Lung (tissue), 12 donors: Measurements from ENCODE around the gene ZNF98. TPM values are rescaled to one million over a fixed set of nuclear protein-coding genes. Genes with fewer than 3 reads are reported as not detected.

Experiments used
- ATAC-seq: fragments of 200-7000 bp; cut with Tn5 transposase; one replicate; pipeline ENCODE4 v1.9.1; 2020; ENCODE audit warnings: moderate number of reproducible peaks; ENCODE audit not compliant: insufficient read depth, low FRiP score
- DNase-seq, 3 donors: peaks; one replicate each; pipeline ENCODE4 v3.0.0-alpha.2; 2013 to 2017
- H3K27ac ChIP-seq, 2 donors: one replicate each; pipeline ENCODE4 v1.5.1; 2013; ENCODE audit warnings: mild to moderate bottlenecking in 2 of 2, moderate library complexity in 2 of 2, control low read depth in 1 of 2, inconsistent platforms in 1 of 2, low read depth in 1 of 2, low read length in 1 of 2
- H3K27me3 ChIP-seq, 3 donors: one replicate each; pipeline ENCODE4 v1.5.1; 2013; ENCODE audit warnings: low read length in 2 of 3; ENCODE audit not compliant: control insufficient read depth in 3 of 3, insufficient read depth in 3 of 3
- H3K36me3 ChIP-seq, 4 donors: one replicate each; pipeline ENCODE4 v1.5.1; 2013; ENCODE audit warnings: low read length in 4 of 4, mild to moderate bottlenecking in 1 of 4, moderate library complexity in 1 of 4; ENCODE audit not compliant: control insufficient read depth in 4 of 4, insufficient read depth in 4 of 4
- H3K4me1 ChIP-seq, 5 donors: one replicate each; pipeline ENCODE4 v1.5.1; 2013; ENCODE audit warnings: low read length in 5 of 5, mild to moderate bottlenecking in 2 of 5, moderate library complexity in 1 of 5; ENCODE audit not compliant: control insufficient read depth in 5 of 5, insufficient read depth in 5 of 5
- H3K4me3 ChIP-seq: one replicate; pipeline ENCODE4 v1.5.1; 2013; ENCODE audit warnings: mild to moderate bottlenecking, control low read depth, moderate library complexity
- H3K9ac ChIP-seq, 2 donors: one replicate each; pipeline ENCODE4 v1.5.1; 2013; ENCODE audit warnings: low read length in 2 of 2, control low read depth in 1 of 2; ENCODE audit not compliant: insufficient read depth in 1 of 2
- H3K9me3 ChIP-seq, 4 donors: one replicate each; pipeline ENCODE4 v1.5.1; 2013; ENCODE audit warnings: low read length in 3 of 4, mild to moderate bottlenecking in 1 of 4, moderate library complexity in 1 of 4; ENCODE audit not compliant: control insufficient read depth in 4 of 4, insufficient read depth in 3 of 4
- WGBS, 2 donors: extraction: QIAGEN DNeasy Blood & Tissue Kit; methylation state at CpG; one replicate each; pipeline ENCODE4 v1.1.7; 2013; 5-methylcytosine and 5-hydroxymethylcytosine counted together
- polyA plus RNA-seq, 2 donors: library from polyadenylated mRNA; stranded (reverse); fragments of 200-250 nt; gene quantifications; one replicate each; pipeline ENCODE4 v1.2.1, GENCODE V29; 2013
- total RNA-seq, 2 donors: library from RNA; depleted of rRNA in 1 of 2; stranded (reverse); fragments of >200 nt in 1 of 2; gene quantifications; one replicate each; pipeline ENCODE4 v1.2.1, GENCODE V29; 2014 to 2021
- TF ChIP-seq, protein P1 (sequence below): IDR thresholded peaks from 2 replicates; pipeline ENCODE4 v1.5.1; 2012; ENCODE audit warnings: mild to moderate bottlenecking; ENCODE audit errors: control extremely low read depth, extremely low read depth
- donor health status: control.
- donor health status: control.
- donor health status: Bipolar disorder and iron deficiency.
- donor health status: healthy.
- donor health status: DM: yes; HTN: yes; CAD: no.

ZNF98 gene
- total and polyA plus RNA-seq, 4 donors = 0.23 to 4.3 (median 0.61) TPM; not detected in 1

DNA sequence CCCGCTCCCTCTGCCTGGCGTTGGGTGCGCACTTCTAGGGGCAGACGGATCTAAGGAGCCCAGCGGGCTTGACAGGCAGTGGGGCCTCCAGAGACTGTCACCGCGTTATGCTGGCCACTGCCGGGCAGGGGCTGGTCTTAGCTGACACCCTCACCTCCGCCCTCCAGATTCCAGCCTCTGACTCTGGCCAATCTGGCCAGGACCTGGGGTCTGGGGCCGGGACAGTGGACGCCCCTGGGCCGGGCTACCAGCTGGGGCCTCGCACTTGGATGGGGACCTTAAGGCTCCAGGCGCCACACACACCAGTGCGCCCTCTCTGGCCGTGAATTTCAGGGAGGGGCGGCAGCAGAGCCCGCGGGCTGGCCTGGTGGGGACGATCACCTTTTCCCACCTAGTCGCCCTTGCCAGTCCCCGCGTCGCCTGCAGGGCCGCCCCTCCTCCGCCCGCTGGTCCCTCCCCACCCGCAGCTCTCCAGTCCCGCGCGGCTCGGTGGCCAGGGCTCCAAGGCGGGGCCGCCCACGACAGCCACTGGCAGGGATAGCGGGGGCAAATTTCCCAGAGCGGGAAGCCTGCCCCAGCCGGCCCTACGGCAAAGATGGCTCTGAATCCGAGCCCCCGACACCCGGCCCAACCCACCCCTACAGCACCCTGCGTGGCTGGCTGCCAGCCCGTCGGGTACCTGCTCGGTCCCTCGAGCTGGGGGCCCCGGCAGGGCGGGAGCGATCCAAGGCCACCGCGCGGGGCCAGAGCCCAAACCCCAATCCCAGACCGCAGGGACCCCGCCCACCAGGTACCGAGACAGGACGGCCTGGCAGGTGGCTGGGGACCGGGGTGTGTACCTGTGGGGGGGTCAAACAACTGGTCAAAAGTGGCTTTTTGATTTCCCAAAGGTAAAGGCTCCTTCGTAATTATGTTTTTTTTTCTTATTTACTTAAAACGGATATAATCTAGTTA lies 6.1 kb upstream of the ZNF98 start:
- Histone ChIP-seq H3K4me1 (no peaks in the 10 kb centered on the region), H3K36me3 (no peaks in the 10 kb centered on the region), H3K9me3 (peaks cover 0 to 34% (median 4%) of the 10 kb centered on the region in 4 donors), H3K27ac (peak overlapping the region in 1 of 2 donors; percentile 61), H3K4me3 (no peak overlapping the region), H3K27me3 (peaks cover 0 to 17% (median 0%) of the 10 kb centered on the region in 3 donors), H3K9ac (no peak overlapping the region)
- ATAC-seq (no peak), DNase-seq (peak in 2 of 3 donors; percentile 13 to 14)
- TF ChIP-seq, protein P1, sequence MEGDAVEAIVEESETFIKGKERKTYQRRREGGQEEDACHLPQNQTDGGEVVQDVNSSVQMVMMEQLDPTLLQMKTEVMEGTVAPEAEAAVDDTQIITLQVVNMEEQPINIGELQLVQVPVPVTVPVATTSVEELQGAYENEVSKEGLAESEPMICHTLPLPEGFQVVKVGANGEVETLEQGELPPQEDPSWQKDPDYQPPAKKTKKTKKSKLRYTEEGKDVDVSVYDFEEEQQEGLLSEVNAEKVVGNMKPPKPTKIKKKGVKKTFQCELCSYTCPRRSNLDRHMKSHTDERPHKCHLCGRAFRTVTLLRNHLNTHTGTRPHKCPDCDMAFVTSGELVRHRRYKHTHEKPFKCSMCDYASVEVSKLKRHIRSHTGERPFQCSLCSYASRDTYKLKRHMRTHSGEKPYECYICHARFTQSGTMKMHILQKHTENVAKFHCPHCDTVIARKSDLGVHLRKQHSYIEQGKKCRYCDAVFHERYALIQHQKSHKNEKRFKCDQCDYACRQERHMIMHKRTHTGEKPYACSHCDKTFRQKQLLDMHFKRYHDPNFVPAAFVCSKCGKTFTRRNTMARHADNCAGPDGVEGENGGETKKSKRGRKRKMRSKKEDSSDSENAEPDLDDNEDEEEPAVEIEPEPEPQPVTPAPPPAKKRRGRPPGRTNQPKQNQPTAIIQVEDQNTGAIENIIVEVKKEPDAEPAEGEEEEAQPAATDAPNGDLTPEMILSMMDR = no peak
- 4 to 9% methylated on average over 44 to 60 of the region's 60 CpGs for WGBS, 2 donors

DNA sequence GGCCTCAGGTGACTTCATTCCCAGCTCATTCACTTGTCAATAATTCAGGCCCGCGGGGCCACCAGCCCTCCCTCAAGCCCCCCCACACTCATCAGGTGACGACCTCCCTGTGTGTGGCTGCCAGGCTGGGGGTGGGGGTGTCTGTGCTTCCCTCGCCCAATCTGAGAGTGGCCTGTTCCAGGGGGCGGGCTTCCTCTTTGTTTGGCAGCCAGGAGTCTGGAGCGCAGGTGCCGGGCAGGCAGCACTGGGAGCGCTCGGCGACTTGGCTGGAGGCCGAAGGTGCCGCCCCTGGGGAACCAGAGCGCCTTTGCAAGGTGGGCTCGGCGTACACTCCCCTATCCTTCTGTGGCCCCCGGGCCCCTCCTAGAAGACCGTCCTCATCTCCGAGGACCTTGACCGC lies 5.4 kb upstream of the ZNF98 start:
- ATAC-seq (no peak), DNase-seq (peak; percentile 10 to 55 (median 41))
- H3K27me3 ChIP-seq = peaks cover 0 to 17% (median 0%) of the 10 kb centered on the region in 3 donors
- H3K9ac ChIP-seq = no peak overlapping the region
- TF ChIP-seq, protein P1 = no peak
- peaks cover 0 to 34% (median 4%) of the 10 kb centered on the region in 4 donors for H3K9me3 ChIP-seq
- no peak overlapping the region for H3K4me3 ChIP-seq
- H3K4me1 ChIP-seq = no peaks in the 10 kb centered on the region
- H3K27ac ChIP-seq = peak overlapping the region in 1 of 2 donors; percentile 61
- H3K36me3 ChIP-seq = no peaks in the 10 kb centered on the region
- WGBS, 2 donors = 2 to 4% methylated on average over 18 to 19 of the region's 19 CpGs

DNA sequence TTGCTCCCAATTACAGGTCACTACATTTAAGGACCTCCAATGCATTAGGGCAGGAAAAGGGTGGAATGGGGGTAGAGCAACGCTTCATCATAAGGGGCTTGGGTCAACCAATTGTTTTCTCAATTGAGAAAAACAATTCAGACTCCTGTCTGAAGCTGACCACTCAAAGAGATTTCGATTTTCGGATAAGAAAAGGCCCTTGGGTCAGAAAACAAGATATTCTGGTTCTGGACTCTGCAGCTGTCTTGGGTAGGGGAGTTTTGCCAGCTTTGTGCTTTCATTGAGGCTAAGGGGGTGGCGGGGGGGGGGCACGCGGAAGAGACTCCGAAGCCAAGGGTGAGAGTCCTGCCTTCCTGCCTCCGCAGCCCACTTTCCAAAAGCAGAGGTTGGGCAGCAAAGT lies 4.8 kb upstream of the ZNF98 start:
- Histone ChIP-seq H3K27ac (no peak overlapping the region), H3K9ac (no peak overlapping the region), H3K4me1 (peaks cover 0 to 2% (median 0%) of the 10 kb centered on the region in 5 donors), H3K9me3 (peaks cover 0 to 39% (median 4%) of the 10 kb centered on the region in 4 donors), H3K27me3 (peaks cover 0 to 17% (median 0%) of the 10 kb centered on the region in 3 donors), H3K4me3 (no peak overlapping the region), H3K36me3 (no peaks in the 10 kb centered on the region)
- TF ChIP-seq, protein P1 = no peak
- 51 to 58% methylated on average over 8 of the region's 8 CpGs for WGBS, 2 donors
- no peak for ATAC-seq
- no peak for DNase-seq
